ENCODE data around the gene ATXN1.

Gene ATXN1

GRCh38 chr6:16358531-16359138 is 402.6 kb downstream of the ATXN1 start:
- DNase-seq (ENCODE audit: low spot score): no peak

- DNase-seq (ENCODE audit: low spot score): peak; percentile 39
Observed at GRCh38 chr6:16355699-16356446, 405.4 kb downstream of the ATXN1 start.

- DNase-seq (ENCODE audit: low spot score): no peak
Observed at GRCh38 chr6:16355238-16355637, 406.0 kb downstream of the ATXN1 start.

GRCh38 chr6:16354692-16355091 is 406.6 kb downstream of the ATXN1 start:
- no peak for DNase-seq (ENCODE audit: low spot score)

GRCh38 chr6:16352821-16353438 is 408.3 kb downstream of the ATXN1 start:
- DNase-seq (ENCODE audit: low spot score): no peak

- DNase-seq (ENCODE audit: low spot score): no peak
Observed at GRCh38 chr6:16352258-16352635, 409.0 kb downstream of the ATXN1 start.

GRCh38 chr6:16349544-16349943 is 411.7 kb downstream of the ATXN1 start:
- DNase-seq (ENCODE audit: low spot score): no peak

GRCh38 chr6:16346831-16347230 is 414.4 kb downstream of the ATXN1 start:
- DNase-seq (ENCODE audit: low spot score): no peak

- peak; percentile 74 for DNase-seq (ENCODE audit: low spot score)
Observed at GRCh38 chr6:16345449-16346330, 415.6 kb downstream of the ATXN1 start.

GRCh38 chr6:16344756-16345155 is 416.5 kb downstream of the ATXN1 start:
- no peak for DNase-seq (ENCODE audit: low spot score)

GRCh38 chr6:16343593-16343992 is 417.7 kb downstream of the ATXN1 start:
- DNase-seq (ENCODE audit: low spot score): no peak

GRCh38 chr6:16339265-16339587 is 422.0 kb downstream of the ATXN1 start:
- no peak for DNase-seq (ENCODE audit: low spot score)

- DNase-seq (ENCODE audit: low spot score): peak; percentile 95
Observed at GRCh38 chr6:16338577-16339264, 422.5 kb downstream of the ATXN1 start.

GRCh38 chr6:16337295-16337975 is 423.8 kb downstream of the ATXN1 start:
- no peak for DNase-seq (ENCODE audit: low spot score)

- no peak for DNase-seq (ENCODE audit: low spot score)
Observed at GRCh38 chr6:16336911-16337294, 424.4 kb downstream of the ATXN1 start.

- no peak for DNase-seq (ENCODE audit: low spot score)
Observed at GRCh38 chr6:16336056-16336818, 425.0 kb downstream of the ATXN1 start.

- DNase-seq (ENCODE audit: low spot score): no peak
Observed at GRCh38 chr6:16335176-16335575, 426.1 kb downstream of the ATXN1 start.

GRCh38 chr6:16334671-16335070 is 426.6 kb downstream of the ATXN1 start:
- DNase-seq (ENCODE audit: low spot score): peak; percentile 82

GRCh38 chr6:16333580-16333979 is 427.7 kb downstream of the ATXN1 start:
- peak; percentile 90 for DNase-seq (ENCODE audit: low spot score)

GRCh38 chr6:16332175-16332542 is 429.1 kb downstream of the ATXN1 start:
- DNase-seq (ENCODE audit: low spot score): peak; percentile 76
